ENCODE results near the gene LYPLA2. TPM values are rescaled to one million over a fixed set of nuclear protein-coding genes. Genes with fewer than 3 reads are reported as not detected.
A peak's percentile ranks its signal among the peaks of the same experiment; 100 is the strongest.

LYPLA2 gene
- total RNA-seq, 1 experiment from 2014 or later: 78.0 TPM

- Histone ChIP-seq H3K9me3 (ENCODE audit: control insufficient read depth in 1 of 2, insufficient read depth in 1 of 2, low read depth in 1 of 2, low read length in 2 of 2) (no peaks in the 10 kb centered on the region), H3K9me2 (ENCODE audit: insufficient read depth) (no peaks in the 10 kb centered on the region), H3K27ac (ENCODE audit: low read depth, low read length) (no peak overlapping the region), H3K36me3 (ENCODE audit: control insufficient read depth in 1 of 2, insufficient read depth in 2 of 2, low read length in 2 of 2) (no peaks in the 10 kb centered on the region), H4K20me1 (ENCODE audit: insufficient read depth) (no peaks in the 10 kb centered on the region), H3K9ac (ENCODE audit: low read length) (no peak overlapping the region), H2AFZ (ENCODE audit: low read depth, low read length, poor library complexity, severe bottlenecking) (peak overlapping the region; percentile 96), H3K79me2 (ENCODE audit: insufficient read depth, low read length) (no peaks in the 10 kb centered on the region), H3K27me3 (ENCODE audit: insufficient read depth, low read length) (peaks cover 5% of the 10 kb centered on the region; the same call in 1 of the 2 replicates), H3K4me1 (ENCODE audit: control insufficient read depth in 1 of 2, insufficient read depth in 2 of 2, low read length in 2 of 2) (peaks cover 5 to 15% of the 10 kb centered on the region in 2 experiments; a peak in 3 of 4 replicates), H3K4me3 (replicated peaks in 1 of 2; ENCODE audit: low read depth in 1 of 2, low read length in 2 of 2) (peak overlapping the region; percentile 19 to 48), H3K4me2 (ENCODE audit: low read length) (peak overlapping the region; percentile 79)
- no TSS peak for BruUV-seq (replicated peaks)
- ATAC-seq: peak; percentile 99
- ChIA-PET POLR2A (interaction anchor here (0.6 kb wide), 1 partner anchor 17 kb away, joined by 3 read pairs; no protein-coding TSS in a partner anchor), RAD21 (ENCODE audit: low non-redundant PET in 1 of 2, low total read pairs in 2 of 2, uncharacterized antibody in 2 of 2, unreplicated experiment in 2 of 2) (interaction anchor here in 1 of 2 experiments (1.2 kb wide), 1 partner anchor 29 kb away, joined by 3 read pairs; no protein-coding TSS in a partner anchor), CTCF (no interaction called here)
- intact Hi-C loops (cut with micrococcal nuclease): no loop called here
- peak; percentile 8 for DNase-seq (ENCODE audit: low read depth, low spot score)
- no peak for TF ChIP-seq REST (IDR thresholded peaks at IDR 0.05; ENCODE audit: low read depth)
- TF ChIP-seq SIN3A (IDR thresholded peaks at IDR 0.05; ENCODE audit: low read depth): no peak
- no peak for TF ChIP-seq CEBPB (IDR thresholded peaks at IDR 0.05; ENCODE audit: low read depth)
- TF ChIP-seq TCF7L2 (IDR thresholded peaks at IDR 0.05; ENCODE audit: borderline replicate concordance, extremely low read depth, insufficient read depth, insufficient read length): no peak
- no peak for TF ChIP-seq CBX3 (IDR thresholded peaks at IDR 0.05; ENCODE audit: low read depth)
- TF ChIP-seq FOSL1 (IDR thresholded peaks at IDR 0.05; ENCODE audit: low read depth): no peak
- TF ChIP-seq EGR1 (IDR thresholded peaks at IDR 0.05; ENCODE audit: low read depth): peak; percentile 53
- TF ChIP-seq EZH2 (IDR thresholded peaks at IDR 0.05): no peak
- 0 out of 6 replicates have a peak, but pooled peaks of 1 of the 3 experiments have one; percentile 2 for TF ChIP-seq CTCF (IDR thresholded peaks at IDR 0.05 in 2 of 3, conservative IDR thresholded peaks at IDR 0.05 in 1 of 3; ENCODE audit: borderline replicate concordance in 1 of 3, insufficient read depth in 1 of 3, low read depth in 2 of 3, low read length in 2 of 3)
- no peak for TF ChIP-seq ZNF274 (IDR thresholded peaks at IDR 0.05; ENCODE audit: low read depth, low read length)
- no peak for TF ChIP-seq ATF3 (IDR thresholded peaks at IDR 0.05)
- no peak for TF ChIP-seq POLR2A (IDR thresholded peaks at IDR 0.05; ENCODE audit: borderline replicate concordance, extremely low read depth, insufficient read depth, insufficient read length)
- peak; percentile 37; the same call in 1 of the 2 replicates for TF ChIP-seq SP1 (IDR thresholded peaks at IDR 0.05; ENCODE audit: low read depth)
- TF ChIP-seq ZBTB33 (IDR thresholded peaks at IDR 0.05; ENCODE audit: extremely low read depth, insufficient replicate concordance, low read length): no peak
- TF ChIP-seq SRF (IDR thresholded peaks at IDR 0.05; ENCODE audit: low read depth): no peak
- TF ChIP-seq YY1 (IDR thresholded peaks at IDR 0.05; ENCODE audit: extremely low read depth, insufficient replicate concordance, low read depth, low read length): no peak
- TF ChIP-seq ELF1 (IDR thresholded peaks at IDR 0.05; ENCODE audit: borderline replicate concordance, low read depth): no peak
- no peak for TF ChIP-seq ZFX (IDR thresholded peaks at IDR 0.05)
- TF ChIP-seq MAX (IDR thresholded peaks at IDR 0.05): peak; percentile 51; the same call in 1 of the 2 replicates
- TF ChIP-seq JUND (IDR thresholded peaks at IDR 0.05): no peak
- TF ChIP-seq RAD21 (IDR thresholded peaks at IDR 0.05; ENCODE audit: low read depth): no peak
Measured at GRCh38 chr1:23838401-23838866, 47.5 kb downstream of the LYPLA2 start.
